Gastrocnemius medialis (tissue), 4 donors: ENCODE data around the gene JMJD7. TPM values are rescaled to one million over a fixed set of nuclear protein-coding genes. Genes with fewer than 3 reads are reported as not detected.

Experiments used
- ATAC-seq, 2 donors: fragments of 150-250 bp; one replicate each; pipeline ENCODE4 v1.9.1; 2016
- DNase-seq, 2 donors: peaks; one replicate each; pipeline ENCODE4 v3.0.0-alpha.2; 2019
- H3K27ac ChIP-seq, 4 donors: fragments of 200-600 bp; sonication (generic); 1 replicate in 1 of 4; 2 replicates in 3 of 4; pipeline ENCODE4 v1.5.1; 2016 to 2018; ENCODE audit warnings: mild to moderate bottlenecking in 2 of 4, moderate library complexity in 1 of 4
- H3K27me3 ChIP-seq, 3 donors: fragments of 200-600 bp; sonication (generic) in 2 of 3; 1 replicate in 1 of 3; 2 replicates in 2 of 3; pipeline versions ENCODE4 v1.5.1 to v1.6.0; 2016 to 2019; ENCODE audit warnings: mild to moderate bottlenecking in 1 of 3, moderate library complexity in 1 of 3
- H3K36me3 ChIP-seq, 2 donors: fragments of 200-600 bp; sonication (generic) in 1 of 2; one replicate each; pipeline ENCODE4 v1.5.1; 2017 to 2018
- H3K4me1 ChIP-seq, 2 donors: fragments of 200-600 bp; sonication (generic) in 1 of 2; one replicate each; pipeline ENCODE4 v1.5.1; 2016 to 2017; ENCODE audit warnings: mild to moderate bottlenecking in 2 of 2
- H3K4me3 ChIP-seq, 4 donors: fragments of 200-600 bp; sonication (generic) in 3 of 4; 1 replicate in 1 of 4; 2 replicates in 3 of 4; pipeline ENCODE4 v1.5.1; 2016 to 2019; ENCODE audit warnings: mild to moderate bottlenecking in 2 of 4
- H3K9me3 ChIP-seq, 3 donors: fragments of 200-600 bp; sonication (generic) in 2 of 3; 1 replicate in 1 of 3; 2 replicates in 2 of 3; pipeline ENCODE4 v1.5.1; 2016 to 2019
- CTCF ChIP-seq, 5 experiments: fragments of 450-650 bp in 3 of 5; fragments of 200-600 bp in 2 of 5; sonication (generic) in 2 of 5; IDR thresholded peaks in 4 of 5; conservative IDR thresholded peaks in 1 of 5; 1 replicate in 4 of 5; 2 replicates in 1 of 5; pipeline ENCODE4 v1.5.1; 2016 to 2019; ENCODE audit warnings: antibody characterized with exemption in 5 of 5, mild to moderate bottlenecking in 3 of 5, moderate library complexity in 3 of 5
- POLR2A ChIP-seq, 2 donors: fragments of 450-650 bp; IDR thresholded peaks; one replicate each; pipeline ENCODE4 v1.6.1; 2017; ENCODE audit warnings: antibody characterized with exemption in 2 of 2, mild to moderate bottlenecking in 2 of 2, moderate library complexity in 2 of 2
- in situ Hi-C, 4 donors: fragments of 200-750 bp; cut with MboI; loops; one replicate each; pipeline versions ENCODE4 v1.15.0 to v1.8.0; 2017; ENCODE audit warnings: low sequenced_read_pairs in 4 of 4
- intact Hi-C: fragments of 100-400 bp; cut with DNase I; formaldehyde crosslinking; loops from one replicate; pipeline ENCODE4 v1.15.1; 2023; ENCODE audit warnings: low total_unique reads
- total RNA-seq, 4 donors: library from RNA; depleted of rRNA; stranded (reverse); fragments of >200 nt; gene quantifications; one replicate each; pipeline versions ENCODE4 v1.1.0 to v1.2.3, GENCODE V29; 2016

The JMJD7 gene
- total RNA-seq, 4 donors from 2014 or later, result 1.7 to 7.6 (median 3.9) TPM

DNA sequence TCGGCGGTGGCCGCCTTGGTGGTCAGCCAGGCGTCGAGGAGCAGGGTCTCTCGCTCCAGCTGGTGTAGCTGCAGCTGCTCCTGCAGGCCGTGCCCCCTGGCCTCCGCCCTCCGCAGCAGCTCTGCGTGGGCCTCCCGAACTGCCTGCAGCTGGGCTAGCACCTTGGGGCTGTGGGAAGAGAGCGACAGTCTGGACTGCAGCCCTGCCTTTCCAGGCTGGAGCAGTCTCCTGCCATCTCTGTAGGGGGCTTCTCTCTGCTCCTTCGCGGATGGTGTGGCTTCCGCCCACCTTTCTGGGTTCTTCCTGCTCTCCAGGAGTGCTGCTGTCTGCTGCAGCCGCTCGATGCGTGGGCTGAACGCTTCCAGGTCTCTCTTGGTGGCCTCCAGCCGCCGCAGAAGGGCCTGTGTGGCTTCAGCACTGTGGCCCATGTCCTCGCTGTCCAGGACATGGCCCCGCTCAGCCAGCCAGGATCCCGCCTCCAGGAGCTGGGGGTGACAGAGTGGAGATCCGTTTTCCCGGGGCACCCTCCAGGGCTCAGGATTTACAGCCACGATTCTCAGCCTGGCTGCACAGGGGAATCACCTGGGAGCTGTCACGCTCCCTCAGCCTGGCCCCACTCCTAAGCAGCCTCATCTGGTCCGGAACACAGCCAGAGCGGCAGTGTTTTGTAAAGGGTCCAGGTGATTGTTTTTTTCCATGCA lies 27.5 kb downstream of the JMJD7 start:
- H3K4me1 ChIP-seq, result no peaks in the 10 kb centered on the region
- intact Hi-C loops, result no loop called here

DNA sequence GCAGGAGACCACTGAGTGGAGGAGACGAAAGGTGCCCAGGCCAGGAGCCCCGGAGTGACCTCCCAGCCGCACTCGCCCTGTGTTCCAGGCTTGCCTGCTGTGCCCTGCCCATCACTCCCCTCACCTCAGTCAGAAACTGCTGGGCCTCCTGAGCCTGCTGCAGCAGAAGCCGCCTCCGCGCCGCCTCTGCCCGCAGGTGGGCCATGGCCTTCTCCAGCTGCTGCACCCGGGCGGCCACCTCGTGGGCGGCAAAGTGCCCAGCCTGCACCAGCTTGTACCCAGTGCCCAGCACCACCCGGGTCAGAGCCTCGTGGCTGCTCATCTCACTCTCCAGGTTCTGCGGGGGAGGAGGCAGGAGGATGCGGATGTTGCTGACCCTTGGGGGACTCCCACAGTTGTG lies 28.4 kb downstream of the JMJD7 start:
- intact Hi-C loops, result no loop called here
- TF ChIP-seq CTCF (IDR thresholded peaks at IDR 0.05 in 4 of 5, conservative IDR thresholded peaks at IDR 0.05 in 1 of 5) (no peak), POLR2A (IDR thresholded peaks at IDR 0.05) (no peak)
- H3K4me3 ChIP-seq, result no peak overlapping the region
- no peak overlapping the region for H3K27ac ChIP-seq
- H3K27me3 ChIP-seq, result peaks cover 10 to 14% (median 13%) of the 10 kb centered on the region in 3 donors
- no peaks in the 10 kb centered on the region for H3K9me3 ChIP-seq
- in situ Hi-C loops, result no loop called here
- H3K4me1 ChIP-seq, result no peaks in the 10 kb centered on the region
- no peaks in the 10 kb centered on the region for H3K36me3 ChIP-seq
- no peak for ATAC-seq
- no peak for DNase-seq

More for the DNA sequence above, 27.5 kb downstream of the JMJD7 start:
- Histone ChIP-seq H3K4me3 (no peak overlapping the region), H3K27ac (no peak overlapping the region), H3K9me3 (no peaks in the 10 kb centered on the region), H3K27me3 (peaks cover 10 to 14% (median 13%) of the 10 kb centered on the region in 3 donors), H3K36me3 (no peaks in the 10 kb centered on the region)
- no peak for ATAC-seq
- TF ChIP-seq CTCF (IDR thresholded peaks at IDR 0.05 in 4 of 5, conservative IDR thresholded peaks at IDR 0.05 in 1 of 5), result no peak
- no peak for TF ChIP-seq POLR2A (IDR thresholded peaks at IDR 0.05)
- DNase-seq, result no peak
- in situ Hi-C loops, result no loop called here

DNA sequence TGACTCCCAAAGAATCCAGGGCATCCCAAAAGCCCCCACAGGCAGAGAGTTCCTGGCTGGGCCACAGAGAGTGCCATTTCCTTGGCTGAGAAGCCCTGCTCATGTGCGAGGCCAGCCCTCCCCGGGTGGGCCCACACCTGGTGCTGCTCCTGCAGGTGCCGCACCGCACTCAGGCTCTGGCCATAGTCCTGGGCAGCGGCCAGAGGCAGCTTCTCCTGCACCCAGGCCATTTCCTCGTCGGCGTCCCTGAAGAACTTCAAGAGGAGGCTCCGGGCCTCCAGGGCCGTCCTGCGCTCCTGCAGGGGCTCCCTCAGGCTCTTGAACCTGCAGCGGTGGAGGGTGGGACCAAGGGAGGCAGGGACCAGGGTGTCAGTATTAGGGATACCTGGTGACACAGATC lies 28.8 kb downstream of the JMJD7 start:
- no peak for ATAC-seq
- H3K36me3 ChIP-seq, result no peaks in the 10 kb centered on the region
- in situ Hi-C loops, result no loop called here
- H3K27ac ChIP-seq, result no peak overlapping the region
- no peaks in the 10 kb centered on the region for H3K9me3 ChIP-seq
- H3K27me3 ChIP-seq, result peaks cover 8 to 14% (median 13%) of the 10 kb centered on the region in 3 donors
- H3K4me1 ChIP-seq, result no peaks in the 10 kb centered on the region
- TF ChIP-seq POLR2A (IDR thresholded peaks at IDR 0.05) (no peak), CTCF (IDR thresholded peaks at IDR 0.05 in 4 of 5, conservative IDR thresholded peaks at IDR 0.05 in 1 of 5) (no peak)
- no peak for DNase-seq
- intact Hi-C loops, result no loop called here
- H3K4me3 ChIP-seq, result no peak overlapping the region

DNA sequence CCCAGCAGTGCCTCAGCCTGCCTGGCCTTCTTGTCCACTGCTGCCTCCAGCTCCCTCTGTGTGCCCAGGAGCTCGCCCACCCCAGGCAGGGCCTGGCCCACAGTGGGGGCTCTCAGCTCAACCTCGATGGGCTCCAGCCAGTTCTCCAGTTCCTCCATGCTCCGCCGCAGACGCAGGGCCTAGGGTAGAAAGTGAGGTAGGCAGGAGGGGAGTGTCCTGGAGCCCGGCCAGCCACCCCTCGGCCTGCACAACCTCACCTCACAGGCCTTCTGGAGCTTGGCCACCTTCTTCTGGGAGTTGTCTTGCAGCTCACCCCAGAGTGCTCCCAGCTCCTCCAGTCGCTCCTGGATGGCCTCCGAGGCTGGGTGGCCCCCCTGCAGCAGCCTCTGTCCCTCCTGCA lies 29.4 kb downstream of the JMJD7 start:
- Histone ChIP-seq H3K27ac (no peak overlapping the region), H3K9me3 (no peaks in the 10 kb centered on the region), H3K27me3 (peaks cover 3 to 13% (median 10%) of the 10 kb centered on the region in 3 donors), H3K4me3 (no peak overlapping the region), H3K36me3 (no peaks in the 10 kb centered on the region), H3K4me1 (no peaks in the 10 kb centered on the region)
- DNase-seq (no peak), ATAC-seq (no peak)
- intact Hi-C loops, result no loop called here
- no peak for TF ChIP-seq CTCF (IDR thresholded peaks at IDR 0.05 in 4 of 5, conservative IDR thresholded peaks at IDR 0.05 in 1 of 5)
- no peak for TF ChIP-seq POLR2A (IDR thresholded peaks at IDR 0.05)
- in situ Hi-C loops, result no loop called here

DNA sequence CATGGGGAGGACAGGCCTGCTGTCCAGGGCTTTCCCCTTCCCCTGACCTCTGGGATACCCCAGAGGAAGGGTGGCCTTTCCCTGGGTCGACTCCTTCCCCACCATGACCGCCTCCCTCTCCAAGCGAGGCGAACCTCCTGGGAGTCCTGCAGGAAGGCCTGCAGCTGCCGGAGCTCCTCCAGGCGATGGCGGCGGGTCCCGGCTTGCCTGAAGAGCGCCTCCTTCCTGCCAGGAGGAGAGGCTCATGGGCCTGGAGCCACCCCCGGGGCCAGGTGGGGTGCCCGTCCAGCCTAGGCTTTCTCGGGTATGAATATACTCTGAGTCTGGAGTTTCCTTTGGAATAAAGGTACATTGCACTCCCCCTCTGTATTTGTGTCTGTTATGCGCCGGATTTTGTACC lies 30.9 kb downstream of the JMJD7 start:
- H3K36me3 ChIP-seq, result no peaks in the 10 kb centered on the region
- no peak overlapping the region for H3K4me3 ChIP-seq
- H3K9me3 ChIP-seq, result no peaks in the 10 kb centered on the region
- H3K27me3 ChIP-seq, result peaks cover 2 to 8% (median 3%) of the 10 kb centered on the region in 3 donors
- intact Hi-C loops, result no loop called here
- H3K4me1 ChIP-seq, result no peaks in the 10 kb centered on the region
- TF ChIP-seq POLR2A (IDR thresholded peaks at IDR 0.05), result no peak
- TF ChIP-seq CTCF (IDR thresholded peaks at IDR 0.05 in 4 of 5, conservative IDR thresholded peaks at IDR 0.05 in 1 of 5), result no peak
- no peak for DNase-seq
- H3K27ac ChIP-seq, result no peak overlapping the region
- ATAC-seq, result no peak
- in situ Hi-C loops, result no loop called here
